Measurements from ENCODE around the gene KCNJ15.
"Not testable (repeated sequence)": the region's sequence is repeated elsewhere in the genome, so short reads cannot be mapped to it uniquely, and the experiment has no call there.

The KCNJ15 gene

GRCh38 chr21:38242061-38242460 lies 14.7 kb upstream of the KCNJ15 start:
- H3K4me3 ChIP-seq = no peak overlapping the region
- H3K27ac ChIP-seq = peak overlapping the region in 8 of 21 experiments; percentile 34 to 79 (median 60)

DNA sequence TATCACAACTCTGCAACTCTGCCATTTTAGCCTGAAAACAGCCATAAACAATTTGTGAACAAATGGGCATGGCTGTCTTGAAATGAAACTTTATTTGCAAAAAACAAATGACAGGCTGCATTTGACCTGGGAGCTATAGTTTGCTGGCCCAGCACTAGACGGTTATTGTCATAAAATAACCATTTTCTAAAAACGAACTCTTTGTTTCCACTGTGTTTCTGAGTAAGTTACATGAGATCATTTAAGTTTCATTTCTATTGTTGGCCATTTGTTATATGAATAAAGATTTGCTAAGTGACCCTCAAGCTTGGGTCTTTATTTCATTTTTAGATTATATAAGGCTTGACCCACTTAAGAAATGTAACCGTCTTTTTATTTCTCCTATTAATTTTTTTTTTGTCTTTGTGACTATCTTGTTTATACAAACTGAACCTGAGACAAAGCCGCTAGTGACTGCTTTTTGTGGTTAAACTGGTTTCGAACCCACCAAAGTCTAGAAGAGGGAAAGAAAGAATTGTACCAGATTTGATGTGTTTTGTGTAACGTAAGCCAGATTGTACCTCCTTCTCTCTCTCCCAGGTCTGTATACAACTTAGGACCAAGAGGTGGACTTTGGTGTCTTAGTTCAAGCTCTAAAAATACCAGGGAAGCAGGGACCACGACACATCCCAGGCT lies 12.9 kb upstream of the KCNJ15 start:
- H3K4me3 ChIP-seq = no peak overlapping the region
- peak overlapping the region in 5 of 21 experiments; percentile 22 to 72 (median 56) for H3K27ac ChIP-seq

DNA sequence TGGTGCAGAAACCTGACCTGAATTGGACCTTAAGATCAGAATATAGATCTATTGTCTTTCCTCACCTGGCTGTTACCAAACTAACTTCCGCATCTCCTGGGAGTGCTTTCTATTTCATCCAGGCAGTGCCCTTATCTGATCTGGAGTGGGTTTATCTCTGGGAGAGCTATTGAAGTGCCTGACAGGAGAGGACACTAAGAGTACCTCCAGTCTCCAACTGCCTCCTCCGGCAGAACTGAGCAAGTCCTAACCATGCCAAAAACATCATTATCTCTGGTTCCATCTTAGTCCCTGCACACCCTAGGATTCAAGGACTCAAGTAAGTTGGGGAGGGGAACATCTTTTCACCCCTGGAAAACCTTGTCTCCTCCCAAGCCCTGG lies 12.4 kb upstream of the KCNJ15 start:
- Histone ChIP-seq H3K4me3 (no peak overlapping the region), H3K27ac (peak overlapping the region in 8 of 21 experiments; percentile 22 to 72 (median 40))

DNA sequence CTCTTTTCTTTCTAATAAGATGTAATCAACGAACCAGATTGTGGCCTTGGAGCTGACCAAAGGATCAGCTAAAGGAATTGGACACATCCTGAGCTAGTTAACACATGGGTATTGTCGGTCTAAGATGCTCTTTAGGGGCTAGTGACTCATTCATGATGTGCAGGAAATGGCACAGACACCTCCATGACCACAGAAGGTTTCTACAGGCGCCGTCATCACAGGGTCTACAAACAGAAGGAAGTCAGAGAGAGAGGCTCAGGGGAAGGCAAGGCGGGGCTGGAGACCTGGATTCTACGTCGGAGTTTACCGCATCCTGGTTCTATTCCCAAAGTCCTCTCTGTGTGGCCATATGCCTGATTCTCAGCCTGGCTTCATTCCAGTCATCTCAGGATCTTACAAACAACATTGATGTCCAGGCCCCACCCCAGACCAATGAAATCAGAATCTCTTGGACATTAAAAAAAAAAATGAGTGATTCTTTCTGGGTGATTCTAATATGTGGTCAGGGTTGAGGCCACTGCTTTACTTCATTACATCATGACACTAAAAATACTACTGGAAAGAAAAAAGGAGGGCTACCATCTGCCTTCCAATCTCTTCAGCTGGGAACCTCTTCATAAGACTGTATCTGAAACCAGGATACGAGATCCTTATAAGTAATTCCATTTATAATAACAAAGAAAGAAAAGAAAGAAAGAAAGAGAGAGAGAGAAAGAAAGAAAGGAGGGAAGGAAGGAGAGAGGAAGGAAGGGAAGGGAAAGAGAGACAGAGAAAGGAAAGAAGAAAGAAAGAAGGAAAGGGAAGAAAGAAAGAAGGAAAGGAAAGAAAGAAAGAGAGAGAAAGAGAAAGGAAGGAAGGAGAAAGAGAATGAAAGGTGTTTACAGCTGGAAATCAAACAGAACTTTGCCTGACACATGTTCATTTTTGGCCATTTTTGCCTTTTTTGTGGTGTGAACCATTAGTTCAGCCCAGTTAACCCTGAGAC lies 11.6 kb upstream of the KCNJ15 start:
- peak overlapping the region in 10 of 21 experiments; percentile 12 to 72 (median 42) for H3K27ac ChIP-seq

DNA sequence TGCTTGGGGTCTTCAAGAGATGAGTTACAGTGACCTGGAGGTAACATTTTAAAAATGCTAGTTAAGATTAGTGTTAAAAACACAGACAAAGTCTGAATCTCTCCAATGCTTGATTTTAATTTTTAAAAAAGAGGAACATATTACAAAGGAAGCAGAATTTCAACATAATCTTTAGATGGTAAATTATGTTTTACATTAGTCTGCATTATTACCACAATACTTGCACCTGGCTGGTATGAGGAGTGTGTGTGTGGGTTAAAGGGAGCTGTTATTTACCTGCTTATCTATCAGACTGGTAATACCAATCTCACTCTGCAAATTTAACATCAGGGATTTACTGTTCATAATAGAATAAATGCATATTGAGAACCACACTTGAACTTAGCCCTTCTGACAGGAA lies 10.3 kb upstream of the KCNJ15 start:
- H3K4me3 ChIP-seq = no peak overlapping the region
- peak overlapping the region in 2 of 21 experiments; percentile 9 to 25 for H3K27ac ChIP-seq

More for the DNA sequence above, 11.6 kb upstream of the KCNJ15 start:
- H3K4me3 ChIP-seq = no peak overlapping the region

DNA sequence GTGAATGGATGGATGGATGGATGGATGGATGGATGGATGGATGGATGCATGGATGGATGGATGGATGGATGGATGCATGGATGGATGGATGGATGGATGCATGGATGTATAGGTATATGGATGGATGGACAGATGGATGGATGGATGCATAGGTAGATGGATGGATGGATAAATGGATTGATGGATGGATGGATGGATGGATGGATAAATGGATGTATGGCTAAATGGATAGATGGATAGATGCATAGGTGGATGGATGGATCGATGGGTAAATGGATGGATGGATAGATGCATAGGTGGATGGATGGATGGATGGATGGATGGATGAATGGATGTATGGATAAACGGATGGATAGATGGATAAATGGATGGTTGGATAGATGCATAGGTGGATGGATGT lies 9.7 kb upstream of the KCNJ15 start:
- H3K4me3 ChIP-seq, H3K27ac ChIP-seq: not testable (repeated sequence)

DNA sequence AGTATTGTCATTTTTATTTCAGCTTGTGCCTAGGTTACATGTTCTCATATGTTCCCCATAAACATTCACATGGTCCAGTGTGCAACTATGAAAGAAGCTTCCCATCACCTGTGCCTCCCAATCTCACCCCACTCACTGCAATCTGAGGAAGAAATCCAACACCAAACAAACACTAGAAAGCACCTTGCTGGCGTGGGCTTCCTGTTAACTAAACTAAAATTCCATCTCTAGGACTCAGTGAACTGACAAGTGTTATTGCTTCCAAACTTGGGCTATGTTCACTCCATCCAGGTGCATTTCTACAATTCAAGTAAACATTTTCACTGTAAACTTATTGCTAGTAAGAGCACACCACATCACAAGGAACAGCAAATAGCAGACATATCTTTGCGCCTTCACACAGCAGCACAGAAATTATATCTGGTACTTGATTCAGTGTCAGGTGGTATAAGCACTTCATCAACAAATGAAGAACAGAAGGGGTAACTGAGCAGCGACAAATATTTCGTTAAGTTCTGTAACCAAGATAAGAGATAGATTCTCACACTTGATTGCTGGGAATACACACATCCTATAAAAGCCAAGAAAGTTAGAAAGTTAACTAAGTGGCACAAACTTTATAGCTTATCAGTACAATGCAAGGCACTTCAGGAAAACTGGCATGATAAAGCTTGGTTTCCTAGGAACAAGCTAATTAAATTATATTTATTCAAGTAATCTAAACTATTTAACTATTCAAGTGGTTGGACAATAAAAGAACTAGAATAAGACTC lies 8.9 kb upstream of the KCNJ15 start:
- H3K4me3 ChIP-seq = no peak overlapping the region
- H3K27ac ChIP-seq = no peak overlapping the region

- Histone ChIP-seq H3K27ac (no peak overlapping the region), H3K4me3 (no peak overlapping the region)
Observed at GRCh38 chr21:38249256-38249655, 7.5 kb upstream of the KCNJ15 start.

- peak overlapping the region in 2 of 21 experiments; percentile 7 to 43 for H3K27ac ChIP-seq
- H3K4me3 ChIP-seq = no peak overlapping the region
Observed at GRCh38 chr21:38249696-38250278, 7.0 kb upstream of the KCNJ15 start.

DNA sequence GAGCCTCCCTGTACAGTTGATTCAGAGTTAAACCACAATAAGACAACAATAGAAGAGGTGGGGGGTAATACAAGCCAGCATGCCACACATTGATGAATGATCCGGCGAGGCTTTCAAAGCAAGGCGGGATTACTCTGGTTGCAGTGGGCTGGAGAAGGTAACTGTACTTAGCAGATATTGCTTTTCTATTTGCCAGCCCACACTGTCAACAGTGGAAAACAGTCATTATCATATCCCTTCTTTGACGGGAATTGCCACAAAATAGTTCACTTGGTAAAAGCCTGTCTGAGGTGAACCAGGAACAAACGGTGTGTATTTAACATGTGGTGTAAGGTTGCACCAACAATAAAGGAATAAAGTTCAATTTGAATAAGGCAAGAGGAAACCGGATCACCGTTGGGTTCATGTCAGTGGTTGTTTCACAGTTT lies 5.8 kb upstream of the KCNJ15 start:
- Histone ChIP-seq H3K4me3 (no peak overlapping the region), H3K27ac (peak overlapping the region in 2 of 21 experiments; percentile 3 to 7)

DNA sequence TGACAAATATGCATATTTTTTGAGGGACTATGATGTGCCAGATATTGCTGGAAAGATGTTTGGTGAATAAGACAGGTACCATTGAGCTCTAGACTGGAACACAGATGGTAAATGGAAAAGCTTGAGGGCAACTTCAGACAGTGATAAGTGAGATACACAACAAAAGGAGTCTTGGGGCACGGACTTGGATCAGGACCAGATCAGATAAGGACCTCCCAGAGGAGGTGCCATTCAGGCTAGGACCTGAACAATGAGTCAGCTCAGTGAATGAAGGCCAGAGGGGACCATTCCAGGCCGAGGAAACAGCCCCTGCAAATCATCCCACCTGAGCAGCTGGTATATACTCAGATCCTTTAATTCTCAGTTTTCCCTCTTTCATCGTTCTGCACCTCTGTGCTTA lies 1.8 kb upstream of the KCNJ15 start:
- no peak overlapping the region for H3K27ac ChIP-seq
- no peak overlapping the region for H3K4me3 ChIP-seq

- H3K4me3 ChIP-seq = no peak overlapping the region
- H3K27ac ChIP-seq = peak overlapping the region in 1 of 21 experiments; percentile 27
Observed at GRCh38 chr21:38255571-38256117, 1.1 kb upstream of the KCNJ15 start.

DNA sequence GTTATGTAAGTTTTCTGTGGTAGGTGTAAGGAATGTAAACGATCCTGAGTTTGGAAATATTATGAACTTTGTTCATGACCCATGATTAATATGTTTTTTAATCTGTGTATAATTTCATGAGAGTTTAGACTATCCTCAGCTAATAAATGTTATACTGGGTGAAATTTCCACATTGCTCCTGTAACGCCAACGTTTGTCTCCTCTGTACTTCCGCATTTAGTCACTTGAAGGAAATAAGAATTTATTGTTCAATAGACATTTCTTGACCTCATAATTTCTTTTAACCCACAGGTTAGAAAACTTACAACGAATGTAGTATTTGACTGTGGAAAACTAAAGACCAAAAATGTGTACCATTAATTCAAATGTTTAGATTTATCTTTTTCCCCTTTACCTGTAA lies 876 bp downstream of the KCNJ15 start:
- Histone ChIP-seq H3K4me3 (peak overlapping the region in 6 of 7 experiments; percentile 17 to 33 (median 22)), H3K27ac (peak overlapping the region in 11 of 21 experiments; percentile 2 to 69 (median 63))

GRCh38 chr21:38258521-38259485 lies 2.0 kb downstream of the KCNJ15 start:
- peak overlapping the region in 2 of 7 experiments; percentile 21 to 33 for H3K4me3 ChIP-seq
- peak overlapping the region in 10 of 21 experiments; percentile 13 to 63 (median 28) for H3K27ac ChIP-seq

- Histone ChIP-seq H3K4me3 (no peak overlapping the region), H3K27ac (peak overlapping the region in 4 of 21 experiments; percentile 11 to 41 (median 16))
Observed at GRCh38 chr21:38259665-38260064, 2.9 kb downstream of the KCNJ15 start.

DNA sequence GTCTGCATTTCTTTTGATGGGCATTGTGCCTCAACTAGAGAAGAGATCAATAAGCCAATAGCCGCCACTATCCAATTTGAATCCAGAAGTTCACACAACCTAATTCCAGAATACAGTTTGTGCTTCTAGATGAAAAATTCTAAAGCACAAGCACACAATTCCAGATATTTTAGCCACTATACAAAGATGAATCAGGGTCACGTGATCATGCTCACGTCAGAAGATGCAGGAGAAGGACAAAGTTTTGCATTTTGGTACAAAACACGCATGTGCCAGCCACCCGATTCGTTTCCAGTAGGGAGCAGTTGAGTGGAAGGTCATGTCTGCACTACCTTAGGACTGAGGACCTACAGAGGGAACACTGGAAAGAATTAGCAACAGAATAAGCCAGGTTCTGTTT lies 3.6 kb downstream of the KCNJ15 start:
- Histone ChIP-seq H3K27ac (peak overlapping the region in 1 of 21 experiments; percentile 14), H3K4me3 (no peak overlapping the region)

- Histone ChIP-seq H3K27ac (peak overlapping the region in 1 of 21 experiments; percentile 21), H3K4me3 (no peak overlapping the region)
Observed at GRCh38 chr21:38261851-38262250, 5.1 kb downstream of the KCNJ15 start.

- H3K27ac ChIP-seq = peak overlapping the region in 4 of 21 experiments; percentile 2 to 52 (median 34)
Observed at GRCh38 chr21:38263493-38263892, 6.7 kb downstream of the KCNJ15 start.

More at GRCh38 chr21:38263493-38263892, 6.7 kb downstream of the KCNJ15 start:
- H3K4me3 ChIP-seq = no peak overlapping the region
